SU-DHL-6 (cell line): ENCODE measurements around the gene SFXN2.

Source experiments
- EZH2phosphoT487 ChIP-seq: fragments of 200-600 bp; sonication (generic), shearing (Covaris generic); conservative IDR thresholded peaks from 2 replicates; pipeline ENCODE4 v1.6.1; 2018; ENCODE audit warnings: mild to moderate bottlenecking, antibody characterized with exemption, low read length, moderate library complexity, mixed read lengths
- TF ChIP-seq, protein P1 (sequence below): fragments of 200-600 bp; sonication (generic); IDR thresholded peaks from one replicate; pipeline ENCODE4 v1.5.1; 2017; ENCODE audit warnings: antibody characterized with exemption, mild to moderate bottlenecking, low read length, moderate library complexity; ENCODE audit not compliant: insufficient read depth, poor library complexity, severe bottlenecking

DNA sequence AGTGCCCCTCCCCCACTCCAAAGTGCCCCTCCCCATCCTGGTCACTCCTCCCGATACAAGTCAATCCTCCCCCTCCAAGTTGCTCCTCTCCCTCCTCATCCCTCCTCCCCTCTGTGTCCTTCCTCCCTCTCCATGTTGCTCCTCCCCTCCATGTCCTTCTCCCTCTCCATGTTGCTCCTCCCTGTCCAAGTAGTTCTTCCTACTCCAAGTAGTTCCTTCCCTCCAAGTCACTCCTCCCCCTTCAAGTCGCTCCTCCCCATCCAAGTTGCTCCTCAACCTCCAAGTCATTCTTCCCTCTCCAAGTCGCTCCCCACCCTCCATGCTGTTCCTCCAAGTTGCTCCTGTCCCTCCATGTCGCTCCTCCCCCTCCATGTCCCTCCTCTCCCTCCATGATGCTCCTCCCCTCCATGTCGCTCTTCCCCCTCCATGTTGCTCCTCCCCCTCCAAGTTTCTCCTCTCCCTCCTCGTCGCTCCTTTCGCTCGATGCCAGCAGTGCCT is 20.7 kb downstream of the SFXN2 start:
- TF ChIP-seq, protein P1, sequence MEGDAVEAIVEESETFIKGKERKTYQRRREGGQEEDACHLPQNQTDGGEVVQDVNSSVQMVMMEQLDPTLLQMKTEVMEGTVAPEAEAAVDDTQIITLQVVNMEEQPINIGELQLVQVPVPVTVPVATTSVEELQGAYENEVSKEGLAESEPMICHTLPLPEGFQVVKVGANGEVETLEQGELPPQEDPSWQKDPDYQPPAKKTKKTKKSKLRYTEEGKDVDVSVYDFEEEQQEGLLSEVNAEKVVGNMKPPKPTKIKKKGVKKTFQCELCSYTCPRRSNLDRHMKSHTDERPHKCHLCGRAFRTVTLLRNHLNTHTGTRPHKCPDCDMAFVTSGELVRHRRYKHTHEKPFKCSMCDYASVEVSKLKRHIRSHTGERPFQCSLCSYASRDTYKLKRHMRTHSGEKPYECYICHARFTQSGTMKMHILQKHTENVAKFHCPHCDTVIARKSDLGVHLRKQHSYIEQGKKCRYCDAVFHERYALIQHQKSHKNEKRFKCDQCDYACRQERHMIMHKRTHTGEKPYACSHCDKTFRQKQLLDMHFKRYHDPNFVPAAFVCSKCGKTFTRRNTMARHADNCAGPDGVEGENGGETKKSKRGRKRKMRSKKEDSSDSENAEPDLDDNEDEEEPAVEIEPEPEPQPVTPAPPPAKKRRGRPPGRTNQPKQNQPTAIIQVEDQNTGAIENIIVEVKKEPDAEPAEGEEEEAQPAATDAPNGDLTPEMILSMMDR, result no peak
- TF ChIP-seq EZH2phosphoT487, result no peak
